ENCODE measurements around the gene MMP1.
"Not testable (repeated sequence)": the region's sequence is repeated elsewhere in the genome, so short reads cannot be mapped to it uniquely, and the experiment has no call there.

The MMP1 gene

GRCh38 chr11:102760344-102761035 is 37.5 kb downstream of the MMP1 start:
- DNase-seq (ENCODE audit: low read depth) = no peak

DNA sequence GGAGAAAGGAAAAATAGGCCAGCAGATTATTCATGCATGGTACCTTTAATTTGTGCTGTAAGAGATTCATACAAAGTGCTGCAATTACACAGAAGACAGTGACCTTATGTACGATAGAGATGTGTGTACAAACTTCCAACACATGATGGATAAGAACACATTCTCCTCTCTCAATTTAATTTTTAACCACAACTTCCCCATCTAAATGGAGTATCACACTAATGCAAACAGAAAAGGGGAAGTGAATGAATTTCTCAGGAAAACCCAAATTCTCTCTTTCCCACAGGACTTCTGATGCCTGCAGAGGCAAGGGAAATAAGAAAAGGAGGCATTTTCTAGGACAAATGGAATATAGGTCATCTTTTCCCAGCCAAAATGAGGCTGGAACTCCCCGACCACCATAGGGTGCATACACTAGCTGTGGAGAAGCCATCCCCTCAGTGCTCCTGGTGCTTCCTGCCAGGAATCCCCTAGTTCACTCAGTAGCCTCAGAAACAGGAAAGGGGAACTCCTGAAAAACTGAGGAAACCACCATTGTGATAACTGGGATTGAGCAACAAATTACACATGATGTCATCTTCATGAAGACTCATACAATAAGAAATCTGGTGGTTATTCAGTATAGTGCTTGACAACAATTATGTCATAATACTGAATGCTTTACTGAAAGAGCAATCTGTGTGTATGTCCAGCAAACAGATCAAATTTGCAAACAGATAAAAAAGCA is 40.0 kb downstream of the MMP1 start:
- DNase-seq (ENCODE audit: low read depth) = no peak

DNA sequence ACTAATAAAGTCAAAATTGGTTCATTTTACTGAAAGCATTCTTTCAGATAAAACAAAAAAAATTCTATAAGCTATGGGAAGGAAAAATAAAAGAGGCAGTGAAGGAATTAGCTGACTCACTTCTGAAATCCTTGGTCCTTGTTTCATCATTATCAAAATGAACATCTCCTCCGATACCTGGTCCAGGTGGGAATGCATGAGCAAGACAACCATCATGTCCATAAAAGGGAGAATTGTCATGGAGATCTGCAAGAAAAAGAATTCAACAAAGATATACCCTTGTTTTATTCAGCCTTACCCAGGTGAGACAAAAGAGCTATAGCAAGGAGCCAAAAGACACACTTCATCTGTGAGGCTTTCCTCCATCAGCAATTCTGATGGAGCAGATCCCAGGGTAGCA is 44.7 kb downstream of the MMP1 start:
- DNase-seq (ENCODE audit: low read depth) = no peak

- DNase-seq (ENCODE audit: low read depth) = no peak
These were observed 46.3 kb downstream of the MMP1 start for GRCh38 chr11:102751673-102752072.

DNA sequence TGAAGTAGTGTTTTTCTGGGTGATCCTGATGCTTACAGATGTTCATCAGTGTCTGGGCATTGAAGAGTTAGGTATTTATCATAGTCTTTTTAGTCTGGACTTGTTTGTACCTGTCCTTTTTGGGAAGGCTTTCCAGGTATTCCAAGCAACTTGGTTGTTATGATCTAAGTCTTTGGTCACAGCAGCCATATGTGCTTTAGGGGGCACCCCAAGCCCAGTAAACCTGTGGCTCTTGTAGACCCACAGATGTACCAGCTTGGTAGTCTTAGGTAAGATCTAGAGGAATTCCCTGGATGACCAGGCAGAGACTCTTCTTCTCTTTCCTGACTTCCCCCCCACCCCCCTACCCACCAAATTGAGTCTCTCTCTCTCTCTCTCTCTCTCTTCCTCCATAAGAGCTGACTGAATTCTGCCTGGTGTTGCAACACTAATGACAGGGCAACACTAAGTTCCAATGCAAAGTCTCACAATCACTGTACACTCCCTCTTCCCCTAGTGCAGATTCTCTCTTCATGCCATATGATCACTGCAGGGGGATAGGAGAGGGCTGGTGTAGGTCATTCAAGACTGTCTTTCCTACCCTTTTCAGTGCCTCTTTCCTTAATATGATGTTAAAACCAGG is 48.7 kb downstream of the MMP1 start:
- DNase-seq (ENCODE audit: low read depth) = no peak

DNA sequence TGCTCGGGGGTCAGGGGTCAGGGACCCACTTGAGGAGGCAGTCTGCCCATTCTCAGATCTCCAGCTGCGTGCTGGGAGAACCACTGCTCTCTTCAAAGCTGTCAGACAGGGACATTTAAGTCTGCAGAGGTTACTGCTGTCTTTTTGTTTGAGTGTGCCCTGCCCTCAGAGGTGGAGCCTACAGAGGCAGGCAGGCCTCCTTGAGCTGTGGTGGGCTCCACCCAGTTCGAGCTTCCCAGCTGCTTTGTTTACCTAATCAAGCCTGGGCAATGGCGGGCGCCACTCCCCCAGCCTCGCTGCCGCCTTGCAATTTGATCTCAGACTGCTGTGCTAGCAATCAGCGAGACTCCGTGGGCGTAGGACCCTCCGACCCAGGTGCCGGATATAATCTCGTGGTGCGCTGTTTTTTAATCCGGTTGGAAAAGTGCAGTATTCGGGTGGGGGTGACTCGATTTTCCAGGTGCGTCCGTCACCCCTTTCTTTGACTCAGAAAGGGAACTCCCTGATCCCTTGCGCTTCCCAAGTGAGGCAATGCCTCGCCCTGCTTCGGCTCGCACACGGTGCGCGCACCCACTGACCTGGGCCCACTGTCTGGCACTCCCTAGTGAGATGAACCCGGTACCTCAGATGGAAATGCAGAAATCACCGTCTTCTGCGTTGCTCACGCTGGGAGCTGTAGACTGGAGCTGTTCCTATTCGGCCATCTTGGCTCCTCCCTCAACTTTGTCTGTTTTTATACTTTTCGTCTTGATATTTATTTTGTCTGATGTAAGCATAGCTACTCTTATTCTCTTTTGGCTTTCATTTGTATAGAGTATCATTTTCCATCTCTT is 51.0 kb downstream of the MMP1 start:
- not testable (repeated sequence) for DNase-seq (ENCODE audit: low read depth)
